HCT116 (cell line): ENCODE data around the gene FAM193B. TPM values are rescaled to one million over a fixed set of nuclear protein-coding genes. Genes with fewer than 3 reads are reported as not detected.

Source experiments
- ATAC-seq: fragments of 200-7000 bp; cut with Tn5 transposase; 2 replicates; pipeline ENCODE4 v1.9.1; 2020; ENCODE audit warnings: mild to moderate bottlenecking, moderate library complexity
- BruUV-seq: library from RNA; stranded (reverse); fragments of 400-500 nt; replicated peaks from 2 replicates; lab custom pipeline; 2021; lab: Mats Ljungman, UMichigan
- CTCF ChIA-PET: fragments of 300-600 bp; sonication (Branson Sonifier 250); formaldehyde crosslinking; loops from one replicate; lab custom pipeline; 2021; ENCODE audit warnings: antibody characterized with exemption; lab: Charles Lee
- POLR2A ChIA-PET: fragments of 300-600, 350-600 bp; sonication (Branson Sonifier 250); formaldehyde crosslinking; loops from one replicate; lab custom pipeline; 2021; ENCODE audit warnings: antibody characterized with exemption; lab: Charles Lee
- RAD21 ChIA-PET, 2 experiments: fragments of 300-600 bp; sonication (Branson Sonifier 250); formaldehyde crosslinking; loops; one replicate each; lab custom pipeline; 2023; ENCODE audit warnings: low total read pairs in 2 of 2; ENCODE audit not compliant: uncharacterized antibody in 2 of 2, unreplicated experiment in 2 of 2, low non-redundant PET in 1 of 2; lab: Charles Lee
- DNase-seq: peaks from one replicate; pipeline ENCODE4 v3.0.0-alpha.2; 2010; ENCODE audit warnings: low read depth, low spot score
- H2AFZ ChIP-seq: fragments of 200-600 bp; shearing (Covaris generic), sonication (generic); 2 replicates; pipeline ENCODE4 v1.6.1; 2017; ENCODE audit warnings: low read depth, mixed run types, mixed read lengths, antibody characterized with exemption, low read length; ENCODE audit not compliant: poor library complexity, severe bottlenecking
- H3K27ac ChIP-seq: 2 replicates; pipeline ENCODE4 v1.5.1; 2012; ENCODE audit warnings: low read depth, low read length
- H3K27me3 ChIP-seq: fragments of 200-600 bp; sonication (generic); 2 replicates; pipeline ENCODE4 v1.6.1; 2016; ENCODE audit warnings: mixed run types, low read length, mixed read lengths; ENCODE audit not compliant: insufficient read depth
- H3K36me3 ChIP-seq, 2 experiments: fragments of 200-500 bp in 1 of 2; fragments of 200-600 bp in 1 of 2; sonication (Bioruptor generic) in 1 of 2; sonication (generic) in 1 of 2; 2 replicates each; pipeline versions ENCODE4 v1.5.1 to v1.6.1; 2014 to 2016; ENCODE audit warnings: low read length in 2 of 2, inconsistent platforms in 1 of 2, mixed read lengths in 1 of 2, mixed run types in 1 of 2; ENCODE audit not compliant: insufficient read depth in 2 of 2, control insufficient read depth in 1 of 2
- H3K4me1 ChIP-seq, 2 experiments: fragments of 200-600 bp in 1 of 2; sonication (generic) in 1 of 2; 2 replicates each; pipeline versions ENCODE4 v1.5.1 to v1.6.1; 2012 to 2017; ENCODE audit warnings: low read length in 2 of 2, inconsistent platforms in 1 of 2, mild to moderate bottlenecking in 1 of 2, mixed read lengths in 1 of 2, mixed run types in 1 of 2, moderate library complexity in 1 of 2; ENCODE audit not compliant: insufficient read depth in 2 of 2, control insufficient read depth in 1 of 2
- H3K4me2 ChIP-seq: fragments of 200-600 bp; sonication (generic); 2 replicates; pipeline ENCODE4 v1.6.1; 2017; ENCODE audit warnings: mixed run types, low read length, mixed read lengths
- H3K4me3 ChIP-seq, 2 experiments: fragments of 200-600 bp in 1 of 2; sonication (generic) in 1 of 2; replicated peaks in 1 of 2; 2 replicates each; pipeline ENCODE4 v1.5.1; 2011 to 2016; ENCODE audit warnings: low read length in 2 of 2, control low read depth in 1 of 2, low read depth in 1 of 2, mild to moderate bottlenecking in 1 of 2, mixed read lengths in 1 of 2, mixed run types in 1 of 2
- H3K79me2 ChIP-seq: fragments of 200-600 bp; sonication (generic); 2 replicates; pipeline ENCODE4 v1.6.1; 2017; ENCODE audit warnings: mild to moderate bottlenecking, mixed run types, low read length, moderate library complexity, mixed read lengths; ENCODE audit not compliant: insufficient read depth
- H3K9ac ChIP-seq: fragments of 200-600 bp; sonication (generic); 2 replicates; pipeline ENCODE4 v1.6.1; 2016; ENCODE audit warnings: low read length, mixed read lengths
- H3K9me2 ChIP-seq: fragments of 200-600 bp; sonication (generic), shearing (Covaris generic); 2 replicates; pipeline ENCODE4 v1.6.1; 2017; ENCODE audit warnings: mixed run types, mild to moderate bottlenecking, moderate library complexity; ENCODE audit not compliant: insufficient read depth
- H3K9me3 ChIP-seq, 2 experiments: fragments of 200-500 bp in 1 of 2; fragments of 200-600 bp in 1 of 2; sonication (Bioruptor generic) in 1 of 2; sonication (generic) in 1 of 2; 2 replicates each; pipeline ENCODE4 v1.6.1; 2014 to 2017; ENCODE audit warnings: low read length in 2 of 2, mixed read lengths in 2 of 2, inconsistent platforms in 1 of 2, low read depth in 1 of 2, mild to moderate bottlenecking in 1 of 2, mixed run types in 1 of 2, moderate library complexity in 1 of 2; ENCODE audit not compliant: control insufficient read depth in 1 of 2, insufficient read depth in 1 of 2
- H4K20me1 ChIP-seq: fragments of 200-600 bp; sonication (generic), shearing (Covaris generic); 2 replicates; pipeline ENCODE4 v1.6.1; 2017; ENCODE audit warnings: mixed run types, mild to moderate bottlenecking, moderate library complexity; ENCODE audit not compliant: insufficient read depth
- CEBPB ChIP-seq: IDR thresholded peaks from 2 replicates; pipeline ENCODE4 v1.6.1; 2012; ENCODE audit warnings: low read depth
- CTCF ChIP-seq, 3 experiments: fragments of 200-600 bp in 1 of 3; sonication (generic) in 1 of 3; IDR thresholded peaks in 2 of 3; conservative IDR thresholded peaks in 1 of 3; 2 replicates each; pipeline ENCODE4 v1.5.1; 2012 to 2017; ENCODE audit warnings: low read depth in 2 of 3, low read length in 2 of 3, antibody characterized with exemption in 1 of 3, borderline replicate concordance in 1 of 3, control low read depth in 1 of 3, mild to moderate bottlenecking in 1 of 3, mixed read lengths in 1 of 3, mixed run types in 1 of 3, moderate library complexity in 1 of 3; ENCODE audit not compliant: insufficient read depth in 1 of 3
- EGR1 ChIP-seq: IDR thresholded peaks from 2 replicates; pipeline ENCODE4 v1.6.1; 2012; ENCODE audit warnings: low read depth
- intact Hi-C: fragments of 100-400 bp; cut with micrococcal nuclease; formaldehyde crosslinking; loops from 2 replicates; pipeline ENCODE4 v1.10.0; 2022
- total RNA-seq: library from RNA; stranded (reverse); gene quantifications from one replicate; pipeline ENCODE4 v1.2.1, GENCODE V29; 2021; ENCODE audit not compliant: unreplicated experiment

The FAM193B gene
- total RNA-seq, 1 experiment from 2014 or later, result 54.0 TPM

DNA sequence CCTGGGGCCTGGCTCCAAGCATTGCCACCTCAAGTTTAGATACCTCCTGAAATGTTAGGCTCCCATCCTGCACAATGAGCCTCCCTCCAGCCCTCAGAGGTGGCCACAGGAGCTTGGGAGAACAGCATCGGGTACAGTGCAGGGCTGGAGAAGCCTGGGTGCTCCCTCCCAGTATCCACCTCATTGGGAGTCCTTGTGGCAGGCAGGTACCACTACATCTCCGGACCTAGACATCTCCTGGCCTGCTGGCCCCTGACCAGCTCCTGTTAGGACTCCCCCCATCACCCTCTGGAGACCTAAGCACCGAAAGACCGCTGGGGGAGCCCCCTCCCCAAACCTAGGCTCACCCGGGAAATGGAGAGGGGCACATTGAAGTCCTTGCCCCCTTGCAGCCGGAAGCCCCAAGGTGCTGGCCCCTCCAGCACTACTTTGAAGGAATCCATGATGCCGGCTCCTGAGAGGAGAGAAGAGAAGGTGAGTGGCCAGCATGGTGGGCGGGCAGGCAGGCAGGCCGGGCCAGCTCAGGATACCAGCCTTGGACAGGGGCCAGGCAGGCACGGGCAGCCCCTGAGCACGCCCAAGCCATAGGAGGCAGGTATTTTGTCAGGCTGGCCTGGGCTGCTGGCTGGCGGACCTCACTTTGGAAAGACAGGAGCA is 58.2 kb downstream of the FAM193B start:
- peak; percentile 44 for DNase-seq

More for the DNA sequence above, 58.2 kb downstream of the FAM193B start:
- Histone ChIP-seq H3K9me2 (no peaks in the 10 kb centered on the region), H3K36me3 (peaks cover 0 to 7% of the 10 kb centered on the region in 2 experiments; a peak in 2 of 4 replicates), H3K4me3 (peak overlapping the region; percentile 88 to 89), H3K4me1 (peaks cover 38 to 71% of the 10 kb centered on the region in 2 experiments), H3K27me3 (no peaks in the 10 kb centered on the region), H3K27ac (peak overlapping the region; percentile 96), H3K4me2 (peak overlapping the region; percentile 99), H2AFZ (no peak overlapping the region), H3K79me2 (peaks cover 49% of the 10 kb centered on the region), H3K9ac (peak overlapping the region; percentile 94), H3K9me3 (no peaks in the 10 kb centered on the region), H4K20me1 (peaks cover 7% of the 10 kb centered on the region; the same call in 1 of the 2 replicates)
- intact Hi-C loops, result loop anchor here (1.0 to 5.0 kb wide), 5 partner anchors 21 to 184 kb away; partner anchors contain the start of genes B4GALT7, MXD3 and PFN3
- TF ChIP-seq CTCF (IDR thresholded peaks at IDR 0.05 in 2 of 3, conservative IDR thresholded peaks at IDR 0.05 in 1 of 3; ENCODE audit: borderline replicate concordance in 1 of 3, insufficient read depth in 1 of 3, low read depth in 2 of 3, low read length in 2 of 3) (peak in 2 of 3 experiments; percentile 50 to 52; a peak in 3 of 6 replicates), CEBPB (no peak), EGR1 (no peak)
- BruUV-seq, result no TSS peak
- ChIA-PET CTCF (interaction anchor here (1.0 to 4.1 kb wide), 12 partner anchors 10 to 187 kb away, joined by 3 to 28 read pairs (median 7); partner anchors contain the start of gene PRR7), POLR2A (interaction anchor here (0.6 to 6.4 kb wide), 10 partner anchors 9 to 410 kb away, joined by 3 to 54 read pairs (median 7); partner anchors contain the start of genes DBN1 and FGFR4), RAD21 (interaction anchor here in 1 of 2 experiments (0.7 kb wide), 1 partner anchor 113 kb away, joined by 5 read pairs; no protein-coding TSS in a partner anchor)
- ATAC-seq, result peak; percentile 35
